Vein endothelial cell (primary cell): ENCODE results near the gene OR56A1. TPM values are rescaled to one million over a fixed set of nuclear protein-coding genes. Genes with fewer than 3 reads are reported as not detected.

Experiments
- small RNA-seq: library from RNA; depleted of rRNA; stranded (forward); fragments of <200 nt; gene quantifications from one replicate; pipeline ENCODE3, GENCODE V24; 2012
- total RNA-seq: library from RNA; depleted of rRNA; stranded (reverse); fragments of >200 nt; gene quantifications from 2 replicates; pipeline ENCODE4 v1.2.3, GENCODE V29; 2012

OR56A1 gene
- total RNA-seq: not detected in 2 replicates

DNA sequence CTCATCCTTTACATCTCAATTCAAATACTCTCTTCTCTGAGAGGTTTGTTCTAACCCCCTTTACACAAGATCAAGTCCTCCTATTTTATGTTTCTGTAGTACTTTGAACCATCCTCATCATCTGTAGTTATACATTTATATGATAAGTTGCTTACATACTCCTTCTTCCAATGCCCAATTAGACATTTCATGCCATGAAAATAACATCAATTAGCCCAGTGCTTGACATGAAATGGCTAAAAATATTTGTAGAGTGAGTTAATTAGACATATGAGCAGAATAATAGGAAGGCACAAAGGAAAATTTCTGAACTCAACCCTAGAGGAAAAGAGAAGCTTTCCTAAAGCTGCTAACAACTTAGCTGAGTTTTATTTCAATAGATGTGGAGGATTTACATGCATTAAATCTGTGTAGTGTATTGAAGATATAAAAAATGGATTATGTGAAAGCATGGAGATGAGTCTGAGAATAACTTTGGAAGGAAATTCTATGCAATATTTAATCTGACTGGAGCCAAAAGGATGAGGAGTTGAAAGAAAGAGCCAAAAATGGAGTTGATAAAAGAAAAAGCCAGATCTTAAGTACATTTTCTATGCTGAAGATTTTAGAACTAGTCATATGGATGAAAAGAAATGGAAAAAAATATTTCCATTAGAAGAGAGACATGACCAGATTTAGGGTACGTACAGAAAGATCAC, at the start of gene OR56A1:
Gene OR56A1, minus strand, starts transcription at position 51 of the 698 bp plus-strand sequence. CDS start 3,066 bp downstream, outside the sequence.

DNA sequence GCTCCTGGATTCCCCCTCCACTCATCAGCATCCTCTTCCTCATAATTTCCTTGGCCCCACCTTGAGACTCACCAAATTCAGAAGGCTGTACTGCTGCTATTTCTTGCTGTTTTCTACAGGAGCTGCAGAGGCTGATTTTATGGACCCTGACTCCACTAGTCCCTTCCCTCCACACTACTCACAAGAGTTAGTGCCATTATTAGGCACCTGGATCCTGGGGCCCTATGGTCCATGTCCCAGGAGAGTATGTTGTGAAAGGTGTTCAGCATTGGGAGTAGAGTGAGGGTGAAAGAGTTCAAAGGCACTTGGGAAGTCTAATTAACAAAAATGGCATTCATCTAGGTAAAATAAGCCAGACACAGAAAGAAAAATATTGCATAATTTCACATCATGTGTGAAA, 23.7 kb downstream of the OR56A1 start, which contains the start of gene OR56A4:
Gene OR56A4, minus strand, starts transcription at position 101 of the 400 bp plus-strand sequence. CDS start 3,954 bp downstream, outside the sequence.

GRCh38 chr11:5986885-5987284, 43.7 kb downstream of the OR56A1 start, which contains the start of gene OR52L1:
TSS of gene OR52L1 (minus strand) at chr11:5986985. CDS start at chr11:5986930, 55 bp downstream.

Small RNA genes within 50 kb of the gene (small RNA-seq; reads per million reads assigned to genes)
- gene RNA5SP329: not detected

Other genes with a start within 250 kb of the OR56A1 start
- gene OR52N5, start 247.4 kb downstream of the OR56A1 start, total RNA-seq: not detected in 2 replicates
- not detected in 2 replicates for gene OR52N1, start 239.5 kb downstream of the OR56A1 start, total RNA-seq
- not detected in 2 replicates for gene OR52N2, start 221.8 kb downstream of the OR56A1 start, total RNA-seq
- not detected in 2 replicates for gene OR52E6, start 188.9 kb downstream of the OR56A1 start, total RNA-seq
- gene OR52E8, start 173.1 kb downstream of the OR56A1 start, total RNA-seq: not detected in 2 replicates
- not detected in 2 replicates for gene OR52E4, start 150.1 kb downstream of the OR56A1 start, total RNA-seq
- not detected in 2 replicates for gene OR52E5, start 137.6 kb downstream of the OR56A1 start, total RNA-seq
- not detected in 2 replicates for gene OR56A3, start 88.5 kb downstream of the OR56A1 start, total RNA-seq
- gene OR56A5, start 62.3 kb downstream of the OR56A1 start, total RNA-seq: not detected in 2 replicates
- not detected in 2 replicates for gene OR52L1, start 43.8 kb downstream of the OR56A1 start, total RNA-seq
- gene OR56A4, start 23.8 kb downstream of the OR56A1 start, total RNA-seq: not detected in 2 replicates
- not detected in 2 replicates for gene OR56B4, start 76.9 kb upstream of the OR56A1 start, total RNA-seq
- not detected in 2 replicates for gene OR52B2, start 139.6 kb upstream of the OR56A1 start, total RNA-seq
- not detected in 2 replicates for gene OR52W1, start 168.5 kb upstream of the OR56A1 start, total RNA-seq
- not detected in 2 replicates for gene C11orf42, start 174.8 kb upstream of the OR56A1 start, total RNA-seq
- gene FHIP1B, start 203.9 kb upstream of the OR56A1 start, total RNA-seq: 19.0 and 32.3 TPM in 2 replicates
- not detected in 2 replicates for gene CNGA4, start 208.3 kb upstream of the OR56A1 start, total RNA-seq
- gene CCKBR, start 229.1 kb upstream of the OR56A1 start, total RNA-seq: not detected in 2 replicates